Ramos (cell line): ENCODE data around the gene C16orf78.

Experiments
- in situ Hi-C: fragments of 300-500 bp; cut with MboI; formaldehyde crosslinking; loops from one replicate; pipeline ENCODE4 v1.14.3; 2022; ENCODE audit warnings: low sequenced_read_pairs; ENCODE audit not compliant: unreplicated experiment

C16orf78 gene

GRCh38 chr16:49419862-49420261, 46.3 kb downstream of the C16orf78 start:
- in situ Hi-C loops: no loop called here

GRCh38 chr16:49422896-49423295, 49.3 kb downstream of the C16orf78 start:
- in situ Hi-C loops: no loop called here

- in situ Hi-C loops: no loop called here
These were observed 51.4 kb downstream of the C16orf78 start for GRCh38 chr16:49424961-49425360.

GRCh38 chr16:49427771-49428170, 54.2 kb downstream of the C16orf78 start:
- in situ Hi-C loops: no loop called here

- in situ Hi-C loops: no loop called here
These were observed 55.2 kb downstream of the C16orf78 start for GRCh38 chr16:49428808-49429207.

- in situ Hi-C loops: no loop called here
These were observed 57.4 kb downstream of the C16orf78 start for GRCh38 chr16:49431040-49431439.

- in situ Hi-C loops: no loop called here
These were observed 58.1 kb downstream of the C16orf78 start for GRCh38 chr16:49431591-49432290.

GRCh38 chr16:49434733-49435132, 61.1 kb downstream of the C16orf78 start:
- in situ Hi-C loops: no loop called here

- in situ Hi-C loops: no loop called here
These were observed 62.6 kb downstream of the C16orf78 start for GRCh38 chr16:49436181-49436580.

GRCh38 chr16:49437344-49437743, 63.7 kb downstream of the C16orf78 start:
- in situ Hi-C loops: no loop called here

- in situ Hi-C loops: no loop called here
These were observed 65.4 kb downstream of the C16orf78 start for GRCh38 chr16:49439050-49439449.

- in situ Hi-C loops: no loop called here
These were observed 66.1 kb downstream of the C16orf78 start for GRCh38 chr16:49439676-49440075.

- in situ Hi-C loops: no loop called here
These were observed 66.8 kb downstream of the C16orf78 start for GRCh38 chr16:49440156-49441065.

- in situ Hi-C loops: no loop called here
These were observed 67.8 kb downstream of the C16orf78 start for GRCh38 chr16:49441366-49441780.

GRCh38 chr16:49442805-49443204, 69.2 kb downstream of the C16orf78 start:
- in situ Hi-C loops: no loop called here

- in situ Hi-C loops: no loop called here
These were observed 70.0 kb downstream of the C16orf78 start for GRCh38 chr16:49443576-49443975.

GRCh38 chr16:49446805-49447204, 73.2 kb downstream of the C16orf78 start:
- in situ Hi-C loops: no loop called here
